ENCODE measurements around the gene C1orf174.
A peak's percentile ranks its signal among the peaks of the same experiment; 100 is the strongest.

Gene C1orf174

GRCh38 chr1:3872546-3872945 is 27.5 kb downstream of the C1orf174 start:
- H2AFZ ChIP-seq (ENCODE audit: low read length) = no peak overlapping the region
- no peaks in the 10 kb centered on the region for H3K9me2 ChIP-seq (ENCODE audit: low read depth, low read length)
- H3K4me1 ChIP-seq (ENCODE audit: insufficient read depth, low read length, severe bottlenecking) = no peaks in the 10 kb centered on the region
- peaks cover 90% of the 10 kb centered on the region for H3K36me3 ChIP-seq (ENCODE audit: insufficient read depth, low read length)
- H3K27me3 ChIP-seq (ENCODE audit: insufficient read depth, low read length) = no peaks in the 10 kb centered on the region
- H3K9ac ChIP-seq (ENCODE audit: low read length) = no peak overlapping the region
- H3K27ac ChIP-seq (ENCODE audit: low read depth, low read length, poor library complexity, severe bottlenecking) = no peak overlapping the region
- H4K20me1 ChIP-seq (ENCODE audit: insufficient read depth, low read length) = no peaks in the 10 kb centered on the region
- no peaks in the 10 kb centered on the region for H3F3A ChIP-seq (ENCODE audit: insufficient read depth, low read length)
- H3K4me2 ChIP-seq (ENCODE audit: low read length) = no peak overlapping the region
- TF ChIP-seq EZH2 (IDR thresholded peaks at IDR 0.05; ENCODE audit: borderline replicate concordance, low read length) = no peak
- TF ChIP-seq CTCF (IDR thresholded peaks at IDR 0.05; ENCODE audit: low read length) = no peak
- H3K79me2 ChIP-seq (ENCODE audit: insufficient read depth, low read length) = no peaks in the 10 kb centered on the region
- no peak overlapping the region for H3K4me3 ChIP-seq (ENCODE audit: low read depth, low read length, poor library complexity, severe bottlenecking)
- H3K9me3 ChIP-seq (ENCODE audit: low read length) = no peaks in the 10 kb centered on the region

- no peak overlapping the region for H3K4me3 ChIP-seq (ENCODE audit: low read depth, low read length, poor library complexity, severe bottlenecking)
- no peak for TF ChIP-seq CTCF (IDR thresholded peaks at IDR 0.05; ENCODE audit: low read length)
- no peak for TF ChIP-seq EZH2 (IDR thresholded peaks at IDR 0.05; ENCODE audit: borderline replicate concordance, low read length)
- H3K9ac ChIP-seq (ENCODE audit: low read length) = no peak overlapping the region
- H3K4me1 ChIP-seq (ENCODE audit: insufficient read depth, low read length, severe bottlenecking) = no peaks in the 10 kb centered on the region
- no peaks in the 10 kb centered on the region for H3K9me2 ChIP-seq (ENCODE audit: low read depth, low read length)
- no peaks in the 10 kb centered on the region for H3K27me3 ChIP-seq (ENCODE audit: insufficient read depth, low read length)
- H3K79me2 ChIP-seq (ENCODE audit: insufficient read depth, low read length) = no peaks in the 10 kb centered on the region
- H4K20me1 ChIP-seq (ENCODE audit: insufficient read depth, low read length) = no peaks in the 10 kb centered on the region
- H3K4me2 ChIP-seq (ENCODE audit: low read length) = no peak overlapping the region
- peaks cover 88% of the 10 kb centered on the region for H3K36me3 ChIP-seq (ENCODE audit: insufficient read depth, low read length)
- H3K27ac ChIP-seq (ENCODE audit: low read depth, low read length, poor library complexity, severe bottlenecking) = no peak overlapping the region
- H2AFZ ChIP-seq (ENCODE audit: low read length) = no peak overlapping the region
- H3F3A ChIP-seq (ENCODE audit: insufficient read depth, low read length) = no peaks in the 10 kb centered on the region
- H3K9me3 ChIP-seq (ENCODE audit: low read length) = no peaks in the 10 kb centered on the region
These were observed 28.6 kb downstream of the C1orf174 start for GRCh38 chr1:3871451-3871805.

GRCh38 chr1:3869751-3870301 is 30.2 kb downstream of the C1orf174 start:
- no peaks in the 10 kb centered on the region for H3K27me3 ChIP-seq (ENCODE audit: insufficient read depth, low read length)
- no peaks in the 10 kb centered on the region for H3K79me2 ChIP-seq (ENCODE audit: insufficient read depth, low read length)
- H3K9me3 ChIP-seq (ENCODE audit: low read length) = no peaks in the 10 kb centered on the region
- H4K20me1 ChIP-seq (ENCODE audit: insufficient read depth, low read length) = no peaks in the 10 kb centered on the region
- H3K4me1 ChIP-seq (ENCODE audit: insufficient read depth, low read length, severe bottlenecking) = peaks cover 3% of the 10 kb centered on the region
- no peaks in the 10 kb centered on the region for H3K9me2 ChIP-seq (ENCODE audit: low read depth, low read length)
- no peak overlapping the region for H2AFZ ChIP-seq (ENCODE audit: low read length)
- H3K4me3 ChIP-seq (ENCODE audit: low read depth, low read length, poor library complexity, severe bottlenecking) = no peak overlapping the region
- no peak overlapping the region for H3K27ac ChIP-seq (ENCODE audit: low read depth, low read length, poor library complexity, severe bottlenecking)
- H3K9ac ChIP-seq (ENCODE audit: low read length) = no peak overlapping the region
- peak; percentile 14; the same call in 1 of the 2 replicates for TF ChIP-seq CTCF (IDR thresholded peaks at IDR 0.05; ENCODE audit: low read length)
- TF ChIP-seq EZH2 (IDR thresholded peaks at IDR 0.05; ENCODE audit: borderline replicate concordance, low read length) = no peak
- H3F3A ChIP-seq (ENCODE audit: insufficient read depth, low read length) = no peaks in the 10 kb centered on the region
- H3K4me2 ChIP-seq (ENCODE audit: low read length) = no peak overlapping the region
- peaks cover 73% of the 10 kb centered on the region for H3K36me3 ChIP-seq (ENCODE audit: insufficient read depth, low read length)

Data from OCI-LY1 (cell line).